ENCODE results near the gene ICAM4.

The ICAM4 gene

DNA sequence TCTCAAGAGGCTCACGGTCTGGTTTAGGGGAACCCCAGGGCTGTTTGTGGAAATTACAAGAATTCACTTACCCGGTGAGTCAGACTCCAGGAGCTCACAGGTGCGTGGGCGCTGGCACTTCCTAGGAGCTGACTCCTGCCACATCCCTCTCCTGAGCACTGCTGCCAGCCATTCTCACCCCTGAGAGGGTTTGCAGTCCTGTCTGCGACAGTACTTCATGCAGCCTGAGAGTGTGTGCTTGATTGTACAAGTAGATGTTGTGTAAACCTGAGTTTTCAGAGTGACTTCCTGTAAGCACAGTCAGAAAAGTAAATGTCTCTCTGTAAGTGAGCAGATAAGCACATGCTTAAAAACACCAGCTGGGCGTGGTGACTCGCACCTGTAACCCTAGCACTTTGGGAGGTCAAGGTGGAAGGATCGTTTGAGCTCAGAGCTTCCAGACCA is 26.6 kb upstream of the ICAM4 start:
- no peak for TF ChIP-seq CTCF (IDR thresholded peaks at IDR 0.05)
- DNase-seq, result no peak
- Histone ChIP-seq H3K4me3 (no peak overlapping the region), H3K27ac (no peak overlapping the region), H3K9me3 (no peaks in the 10 kb centered on the region), H3K4me1 (no peaks in the 10 kb centered on the region), H3K27me3 (no peaks in the 10 kb centered on the region), H3K36me3 (peaks cover 21 to 44% (median 36%) of the 10 kb centered on the region in 3 donors)
- intact Hi-C loops (cut with DNase I; ENCODE audit: low total_unique reads), result no loop called here

- Histone ChIP-seq H3K27ac (no peak overlapping the region), H3K9me3 (no peaks in the 10 kb centered on the region), H3K4me1 (no peaks in the 10 kb centered on the region), H3K27me3 (peaks cover 0 to 5% of the 10 kb centered on the region in 2 donors), H3K4me3 (no peak overlapping the region), H3K36me3 (peaks cover 9 to 18% (median 11%) of the 10 kb centered on the region in 3 donors)
- intact Hi-C loops (cut with DNase I; ENCODE audit: low total_unique reads), result no loop called here
- no peak for DNase-seq
- TF ChIP-seq CTCF (IDR thresholded peaks at IDR 0.05), result no peak
These were observed 24.0 kb upstream of the ICAM4 start for GRCh38 chr19:10262771-10263170.

DNA sequence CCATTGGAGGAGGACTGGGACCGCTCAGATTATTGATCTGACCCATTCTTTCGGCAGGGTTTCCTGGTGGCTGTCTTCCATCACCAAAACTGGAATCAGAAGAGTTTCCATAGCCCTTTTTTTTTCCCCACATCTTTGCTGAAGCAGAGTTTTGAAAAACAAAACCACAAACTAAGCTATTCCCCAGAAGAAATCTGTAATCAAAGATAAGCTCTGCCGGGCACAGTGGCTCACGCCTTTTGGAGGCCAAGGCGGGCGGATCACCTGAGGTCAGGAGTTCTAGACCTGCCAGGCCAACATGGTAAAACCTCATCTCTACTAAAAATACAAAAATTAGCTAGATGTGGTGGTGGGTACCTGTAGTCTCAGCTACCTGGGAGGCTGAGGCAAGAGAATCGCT is 20.0 kb upstream of the ICAM4 start:
- no peak overlapping the region for H3K27ac ChIP-seq

DNA sequence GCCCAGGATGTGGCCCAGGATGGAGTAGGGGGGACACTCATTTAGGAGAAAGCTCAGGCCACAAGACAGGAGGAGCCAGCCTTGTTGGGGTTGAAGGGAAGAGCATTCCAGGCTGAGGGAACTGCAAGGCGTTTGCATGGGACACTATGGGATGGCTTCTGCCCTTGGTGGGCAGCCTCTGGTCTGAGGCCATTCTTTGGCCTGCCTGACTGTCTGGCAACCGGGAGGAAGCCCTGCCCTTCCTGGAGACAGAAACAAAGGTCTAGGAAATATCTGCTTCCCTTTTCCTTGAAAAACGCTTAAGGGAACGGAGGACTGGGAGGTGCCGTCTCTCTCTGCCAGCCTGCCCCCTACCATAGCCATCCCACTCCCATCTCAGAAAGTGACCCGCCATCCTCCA is 18.7 kb upstream of the ICAM4 start:
- Histone ChIP-seq H3K27ac (no peak overlapping the region), H3K4me3 (no peak overlapping the region), H3K9me3 (no peaks in the 10 kb centered on the region), H3K36me3 (no peaks in the 10 kb centered on the region), H3K27me3 (peaks cover 0 to 42% of the 10 kb centered on the region in 2 donors), H3K4me1 (peaks cover 0 to 20% (median 18%) of the 10 kb centered on the region in 4 donors)
- peak in 1 of 2 donors; percentile 52 for DNase-seq
- no peak for TF ChIP-seq CTCF (IDR thresholded peaks at IDR 0.05)
- intact Hi-C loops (cut with DNase I; ENCODE audit: low total_unique reads), result loop anchor here (2.0 kb wide), 1 partner anchor 121 kb away; no protein-coding TSS in a partner anchor

More for the DNA sequence above, 20.0 kb upstream of the ICAM4 start:
- Histone ChIP-seq H3K27me3 (peaks cover 0 to 38% of the 10 kb centered on the region in 2 donors), H3K9me3 (no peaks in the 10 kb centered on the region), H3K4me3 (no peak overlapping the region), H3K4me1 (peaks cover 0 to 20% (median 18%) of the 10 kb centered on the region in 4 donors), H3K36me3 (no peaks in the 10 kb centered on the region)
- no peak for DNase-seq
- intact Hi-C loops (cut with DNase I; ENCODE audit: low total_unique reads), result no loop called here
- no peak for TF ChIP-seq CTCF (IDR thresholded peaks at IDR 0.05)

DNA sequence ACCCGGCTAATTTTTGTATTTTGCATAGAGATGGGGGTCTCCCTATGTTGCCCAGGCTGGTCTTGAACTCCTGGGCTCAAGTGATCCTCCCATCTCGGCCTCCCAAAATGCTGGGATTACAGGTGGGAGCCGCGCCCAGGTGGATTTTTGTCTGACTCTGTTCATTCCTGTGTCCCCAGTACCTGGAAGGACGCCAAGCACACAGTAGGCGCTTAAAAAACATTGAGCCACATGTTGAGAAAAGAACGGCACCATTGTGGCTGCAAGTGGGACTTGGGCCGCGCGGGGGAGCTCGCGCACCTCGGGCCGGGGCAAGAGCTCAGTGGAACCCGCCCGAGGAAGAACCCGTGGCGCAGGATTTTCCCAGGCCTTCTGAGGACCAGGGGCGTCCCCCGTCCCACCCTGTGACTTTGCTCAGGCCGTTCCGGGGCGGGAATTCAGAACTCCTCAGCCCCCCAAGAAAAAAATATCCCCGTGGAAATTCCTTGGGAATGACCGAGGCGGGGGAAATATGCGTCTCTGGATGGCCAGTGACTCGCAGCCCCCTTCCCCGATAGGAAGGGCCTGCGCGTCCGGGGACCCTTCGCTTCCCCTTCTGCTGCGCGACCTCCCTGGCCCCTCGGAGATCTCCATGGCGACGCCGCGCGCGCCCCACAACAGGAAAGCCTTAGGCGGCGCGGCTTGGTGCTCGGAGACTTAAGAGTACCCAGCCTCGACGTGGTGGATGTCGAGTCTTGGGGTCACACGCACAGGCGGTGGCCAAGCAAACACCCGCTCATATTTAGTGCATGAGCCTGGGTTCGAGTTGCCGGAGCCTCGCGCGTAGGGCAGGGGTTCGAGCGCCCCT is 17.2 kb upstream of the ICAM4 start:
- TF ChIP-seq CTCF (IDR thresholded peaks at IDR 0.05), result peak; percentile 93
- Histone ChIP-seq H3K4me3 (peak overlapping the region; percentile 43 to 47), H3K4me1 (peaks cover 0 to 20% (median 18%) of the 10 kb centered on the region in 4 donors), H3K27me3 (peaks cover 0 to 42% of the 10 kb centered on the region in 2 donors), H3K9me3 (no peaks in the 10 kb centered on the region), H3K27ac (peak overlapping the region; percentile 53 to 61), H3K36me3 (peaks cover 0 to 1% (median under 1%) of the 10 kb centered on the region in 3 donors)
- intact Hi-C loops (cut with DNase I; ENCODE audit: low total_unique reads), result loop anchor here (2.0 kb wide), 1 partner anchor 119 kb away; no protein-coding TSS in a partner anchor
- DNase-seq, result peak; percentile 84 to 89
